Activated CD4-positive, alpha-beta T cell treated with anti-CD3 and anti-CD28 coated beads for 4 hours (primary cell): ENCODE measurements around the gene RRAD.

Source experiments
- DNase-seq, 2 donors: peaks; one replicate each; pipeline ENCODE4 v3.0.0-alpha.2; 2020

Gene RRAD

DNA sequence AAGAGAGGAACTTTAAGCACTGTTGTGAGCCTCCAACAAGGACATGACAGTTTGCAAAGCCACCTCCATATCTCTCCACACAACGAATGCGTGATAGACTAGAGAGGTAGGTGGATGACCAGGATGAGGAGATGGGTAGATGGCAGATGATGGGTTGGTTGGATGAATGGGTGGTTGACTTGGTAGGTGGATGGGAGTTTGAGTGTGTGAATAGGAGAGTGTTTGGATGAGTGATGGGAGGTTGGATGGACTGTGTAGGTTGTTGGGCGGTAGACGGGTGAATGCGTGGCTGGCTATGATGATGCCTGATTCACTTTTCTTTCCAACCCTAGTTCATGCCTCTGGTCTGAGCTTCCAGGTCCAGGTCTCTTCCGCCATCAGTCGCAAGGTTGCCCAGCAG, 10.8 kb downstream of the RRAD start:
- no peak for DNase-seq

DNA sequence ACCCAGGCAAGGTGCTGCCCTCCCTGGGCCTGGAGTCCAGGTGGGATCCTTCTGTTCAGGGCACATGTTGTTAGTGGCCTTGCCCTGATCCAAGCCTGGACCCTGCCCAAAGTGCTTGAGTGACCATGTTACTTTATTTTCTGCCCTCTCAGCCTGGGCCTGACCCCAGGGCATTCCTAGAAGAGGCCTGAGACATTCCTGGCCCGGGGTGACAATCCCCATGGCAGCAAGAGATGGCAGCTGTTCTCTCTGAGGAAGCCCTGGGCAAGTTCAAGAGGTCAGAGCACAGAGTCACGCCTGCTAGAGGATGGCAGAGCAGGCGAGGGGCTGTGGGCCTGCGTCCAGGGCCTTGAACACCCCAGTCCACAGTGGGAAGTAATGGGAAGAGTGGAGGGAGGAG, 11.6 kb downstream of the RRAD start:
- no peak for DNase-seq

- DNase-seq: no peak
Measured at GRCh38 chr16:66913081-66913480, 12.3 kb downstream of the RRAD start.

GRCh38 chr16:66911801-66912200, 13.5 kb downstream of the RRAD start:
- DNase-seq: no peak

DNA sequence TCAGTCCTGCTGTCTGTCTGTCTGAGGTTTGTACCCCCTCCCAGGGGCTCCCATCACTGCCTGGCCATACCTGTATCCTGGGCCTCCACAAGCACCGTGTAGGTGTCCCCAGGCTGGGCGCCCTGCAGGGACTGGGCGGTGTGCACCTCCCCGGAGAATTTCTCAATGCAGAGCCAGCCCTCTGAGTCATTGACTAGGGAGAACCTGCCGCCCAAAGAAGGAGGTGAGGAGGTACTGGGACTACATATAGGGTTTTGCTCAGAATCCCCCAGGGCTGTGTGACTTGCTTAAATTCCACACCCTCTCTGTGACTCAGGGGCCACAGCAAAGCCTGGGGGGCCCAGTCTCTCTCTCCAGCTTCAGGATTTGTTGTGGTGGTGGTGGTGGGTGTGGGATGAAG, 14.2 kb downstream of the RRAD start:
- DNase-seq: no peak

DNA sequence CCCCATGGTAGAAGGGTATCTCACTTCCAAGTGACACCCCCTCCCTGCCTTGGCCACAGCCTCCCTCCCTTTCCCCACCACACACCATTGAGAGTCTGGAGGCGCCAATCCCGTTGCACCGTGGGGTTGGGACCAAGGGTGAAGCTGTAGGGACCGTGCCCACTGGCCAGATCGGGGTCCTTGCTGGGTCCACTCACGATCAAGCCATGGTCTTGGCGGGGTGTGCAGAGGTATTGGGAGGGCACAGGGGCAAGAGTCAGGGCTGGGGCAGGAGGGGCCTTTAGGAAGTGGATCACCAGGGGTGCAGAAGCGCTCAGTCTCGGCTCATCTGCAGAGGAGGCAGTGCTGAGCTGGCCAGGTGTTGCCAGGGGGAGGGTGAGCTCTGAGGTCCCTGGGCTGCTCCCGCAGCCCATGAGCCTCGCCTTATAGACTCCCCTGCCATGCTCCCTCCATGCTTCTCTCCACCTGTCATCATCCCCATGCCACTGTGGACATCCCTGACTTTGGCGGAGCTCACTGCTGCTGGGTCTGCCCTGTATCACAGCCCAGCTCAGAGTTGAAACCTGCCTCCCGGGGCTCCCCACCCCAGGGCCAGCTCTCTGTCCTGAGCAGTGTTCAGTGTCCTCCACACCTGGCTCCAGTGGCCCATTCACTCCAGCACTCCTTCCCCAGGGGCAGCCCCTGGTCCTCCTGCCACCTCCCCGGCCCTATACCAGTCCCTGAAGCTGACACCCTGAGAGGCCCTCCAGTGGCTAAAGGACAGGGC, 15.0 kb downstream of the RRAD start:
- DNase-seq: no peak

DNA sequence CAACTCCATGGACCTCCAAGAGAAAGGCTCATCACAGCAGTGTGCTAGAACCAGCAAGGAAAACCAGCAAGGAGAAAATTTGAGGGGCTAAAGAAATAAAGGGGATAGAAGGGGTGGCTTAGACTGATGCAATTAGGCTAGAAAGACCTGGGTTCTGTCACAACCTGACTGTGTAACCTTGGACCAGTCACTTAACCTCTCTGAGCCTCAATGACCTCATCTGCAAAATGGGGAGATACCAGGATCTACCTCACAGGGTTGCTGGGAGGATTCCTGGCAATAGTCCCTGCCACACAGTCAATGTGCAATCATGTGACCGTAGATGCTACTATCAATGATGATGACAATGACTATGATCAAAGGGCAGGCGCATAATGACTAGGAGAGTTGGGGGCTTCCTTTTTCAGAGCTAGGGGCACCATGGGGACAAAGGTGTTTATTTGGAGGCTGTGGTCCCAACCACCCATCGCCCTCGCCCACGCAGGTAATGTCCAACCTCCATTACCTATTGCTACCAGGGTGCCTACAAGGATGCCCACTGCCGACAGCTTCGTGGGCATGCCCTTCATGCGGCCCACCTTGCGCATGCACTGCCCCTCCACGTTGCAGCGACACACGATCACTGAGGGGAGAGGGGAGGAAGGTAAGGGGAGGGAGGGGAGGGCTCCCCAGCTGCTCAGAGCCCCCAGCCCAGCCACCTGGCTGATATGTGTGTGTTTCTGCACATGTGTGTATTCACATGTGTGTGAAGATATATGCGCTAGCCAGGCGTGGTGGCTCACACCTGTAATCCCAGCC, 16.4 kb downstream of the RRAD start:
- no peak for DNase-seq

DNA sequence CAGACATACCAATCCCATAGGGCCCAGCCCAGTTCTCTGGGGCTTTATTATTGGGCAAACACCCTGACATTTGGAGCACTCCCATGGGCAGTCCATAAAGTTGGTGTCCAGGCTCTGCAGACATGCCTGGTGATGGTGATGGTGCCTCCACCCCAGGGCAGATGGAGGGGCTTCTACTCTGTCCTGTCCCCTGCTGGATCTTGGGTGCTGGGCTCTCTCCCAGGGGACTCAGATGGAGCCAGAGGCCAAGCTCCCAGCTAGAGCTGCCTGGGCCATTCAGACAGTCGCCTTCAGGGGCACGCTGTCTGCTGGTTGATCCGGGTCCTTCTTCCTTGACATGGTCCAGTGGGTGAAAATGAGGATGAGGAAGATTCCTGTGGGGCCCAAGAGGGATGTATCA, 17.2 kb downstream of the RRAD start:
- DNase-seq: no peak

DNA sequence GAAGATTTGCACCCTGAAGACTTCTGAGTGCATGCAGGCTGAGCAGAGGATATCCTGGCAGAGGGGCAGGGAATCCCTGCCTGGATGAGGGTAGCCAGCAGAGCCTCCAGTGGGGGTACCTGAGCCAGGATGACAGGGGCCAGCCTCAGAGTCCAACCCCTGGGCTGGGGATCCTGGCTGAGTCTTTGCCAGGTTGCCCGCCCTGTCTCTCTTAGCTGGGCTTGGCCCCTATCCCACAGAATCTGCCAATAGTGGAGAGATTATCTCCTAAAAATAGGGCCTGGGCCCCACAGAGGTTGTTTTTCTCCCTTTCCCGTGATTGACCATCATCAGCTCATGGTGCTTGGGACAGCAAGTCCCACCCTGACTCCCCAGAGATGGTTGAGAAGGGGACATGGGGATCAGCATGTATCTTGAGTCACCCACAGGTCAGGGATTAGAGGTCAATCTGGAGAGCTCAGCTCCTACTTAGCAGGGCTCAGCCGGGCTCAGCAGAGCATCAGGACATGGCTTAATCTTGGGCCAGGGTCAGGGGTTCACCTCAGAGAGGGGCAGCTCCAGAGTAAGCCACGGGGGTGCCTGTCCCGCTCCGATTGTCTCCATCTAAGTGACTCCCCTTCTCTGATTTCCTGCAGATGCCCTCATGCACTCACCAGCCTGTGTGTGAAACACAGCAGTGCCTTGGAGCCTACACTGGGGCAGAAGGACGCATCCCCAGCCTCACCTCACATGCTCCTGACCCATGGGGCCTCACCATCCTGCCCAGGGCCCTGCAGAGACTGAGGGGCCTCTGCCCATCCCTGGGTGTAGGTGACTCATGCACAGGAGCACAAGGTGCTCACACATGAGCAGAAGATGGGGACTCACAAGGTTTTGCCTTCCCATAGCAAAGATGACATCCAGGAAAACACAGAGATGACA, 18.2 kb downstream of the RRAD start:
- no peak for DNase-seq

- DNase-seq: peak in 1 of 2 donors; percentile 18
Measured at GRCh38 chr16:66905633-66906539, 19.4 kb downstream of the RRAD start.

DNA sequence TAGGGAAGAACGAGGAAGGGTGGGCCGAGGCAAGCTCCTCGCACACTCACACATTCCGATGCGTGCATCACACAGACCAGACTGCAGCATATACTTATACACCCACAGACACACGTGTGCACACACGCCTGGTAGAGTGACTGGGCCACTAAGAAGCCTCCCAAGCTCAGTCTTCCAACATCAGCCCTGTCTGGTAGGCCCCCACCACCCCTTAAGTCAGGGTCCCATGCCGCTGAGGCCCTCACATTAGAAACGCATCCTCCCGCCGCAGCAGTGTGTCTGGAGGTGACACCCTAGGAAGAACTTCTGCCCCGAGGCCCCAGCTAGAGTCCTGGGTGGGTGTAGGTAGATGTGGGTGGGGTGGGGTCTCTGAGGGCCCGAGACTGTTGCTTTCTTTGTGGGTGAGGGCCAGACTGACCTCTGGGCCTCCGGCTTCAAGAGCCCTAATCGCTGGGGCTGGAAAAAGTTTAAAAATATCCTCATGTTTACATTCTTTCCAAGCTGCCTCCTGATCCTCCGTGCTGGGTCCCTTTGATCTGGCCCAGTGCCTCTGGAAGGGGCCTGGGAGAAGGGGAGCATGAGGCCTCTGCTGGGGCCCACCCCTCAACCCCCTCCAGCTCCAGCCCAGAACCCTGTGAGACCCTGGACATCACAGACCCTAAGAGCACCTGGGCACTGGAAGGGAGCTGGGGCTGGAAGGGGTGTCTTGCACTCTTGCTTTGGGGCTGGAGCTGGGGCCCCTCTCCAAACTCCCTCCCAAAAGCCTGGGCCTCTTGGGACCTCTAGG, 20.3 kb downstream of the RRAD start:
- no peak for DNase-seq

DNA sequence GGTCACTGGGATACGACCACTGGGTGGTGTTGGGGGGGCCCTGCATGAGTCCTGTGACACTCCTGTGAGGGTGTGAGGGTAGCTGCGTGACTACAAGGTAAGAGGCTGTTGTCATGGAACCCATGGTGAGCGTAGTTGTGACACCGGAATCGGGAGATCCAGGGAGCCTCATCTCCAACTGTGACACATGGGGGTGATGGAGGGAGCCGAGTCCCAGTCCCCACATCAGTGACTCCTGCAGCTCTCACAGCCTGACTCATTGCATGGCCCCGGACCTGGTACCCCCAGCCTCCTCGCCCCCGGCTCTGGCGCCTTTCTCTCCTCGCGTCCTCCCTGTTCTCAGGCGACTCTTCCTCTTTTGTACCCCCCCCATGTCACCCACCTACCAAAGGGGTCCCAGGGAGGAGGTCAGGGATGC, 20.9 kb downstream of the RRAD start:
- no peak for DNase-seq

- DNase-seq: no peak
Measured at GRCh38 chr16:66903544-66904427, 21.5 kb downstream of the RRAD start.

GRCh38 chr16:66902648-66903543, 22.4 kb downstream of the RRAD start:
- no peak for DNase-seq

- DNase-seq: no peak
Measured at GRCh38 chr16:66901626-66902025, 23.7 kb downstream of the RRAD start.

DNA sequence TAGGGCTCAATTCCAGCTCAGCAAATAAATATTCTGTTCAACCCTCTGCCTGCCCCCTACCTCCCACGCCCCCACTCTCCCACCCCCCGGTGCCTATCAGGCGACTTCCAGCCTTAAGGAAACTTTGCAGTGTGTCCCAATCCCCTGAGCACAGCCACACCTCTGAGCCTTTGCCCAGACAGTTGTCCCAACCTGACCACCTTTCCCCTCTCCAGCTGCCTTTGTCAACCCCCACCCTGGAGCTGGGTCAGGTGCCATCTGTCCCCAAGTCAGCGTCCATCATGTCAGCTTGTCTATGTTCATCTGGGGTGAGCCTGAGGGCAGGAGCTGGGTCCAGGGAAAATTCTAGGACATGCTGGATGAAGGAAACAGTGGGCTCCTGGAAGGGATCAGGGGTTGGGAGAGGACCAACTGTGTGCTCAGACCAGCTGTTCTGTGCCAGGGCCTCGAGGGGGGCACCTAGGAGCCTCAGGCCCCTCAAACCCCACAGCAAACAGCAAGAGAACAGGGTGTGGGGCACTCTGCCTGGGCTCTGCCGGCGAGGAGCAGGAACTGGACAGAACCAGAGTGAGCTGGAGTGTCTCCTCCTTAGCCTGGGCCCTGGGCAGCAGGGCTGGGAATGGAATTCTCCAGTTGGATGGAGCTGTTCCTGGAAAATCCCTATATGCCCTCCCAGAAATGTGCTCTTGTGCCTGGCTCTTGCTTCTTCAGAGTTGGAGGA, 24.5 kb downstream of the RRAD start:
- DNase-seq: no peak

DNA sequence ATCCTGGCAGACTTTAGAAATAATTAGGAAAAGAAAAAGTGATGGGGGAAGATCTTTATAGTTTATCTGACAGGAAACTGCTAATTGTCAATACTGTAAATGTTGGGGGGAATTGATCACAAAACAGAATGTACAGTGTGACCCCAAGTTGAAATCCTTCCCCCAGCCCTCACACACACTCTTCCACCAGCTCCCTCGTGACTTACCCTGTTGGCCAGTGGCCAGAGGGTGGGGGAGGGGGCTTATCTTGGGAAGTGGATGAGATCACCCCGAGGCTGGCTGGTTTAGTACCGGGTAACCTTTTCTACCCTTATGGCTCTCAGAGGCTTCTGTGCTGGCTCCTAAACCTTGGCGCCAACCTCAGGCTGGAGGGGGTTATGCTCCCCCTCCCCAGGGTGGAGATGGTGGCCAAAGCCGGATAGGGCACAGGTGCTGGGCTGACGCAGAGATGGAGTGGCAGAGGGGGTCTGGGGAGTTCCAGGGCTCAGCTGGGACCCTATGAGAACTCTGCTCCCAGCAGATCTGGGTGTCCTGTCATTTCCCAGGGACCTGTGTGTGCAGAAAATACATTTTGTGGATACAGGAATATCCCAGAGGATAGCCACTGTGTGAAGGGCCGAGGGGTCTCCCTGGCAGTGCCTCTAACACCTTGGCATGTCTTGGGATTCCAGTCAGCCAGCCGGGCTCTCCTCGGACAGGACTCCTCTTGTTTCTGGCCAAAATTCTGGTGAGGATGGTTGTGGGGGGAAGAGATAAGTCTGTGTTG, 25.2 kb downstream of the RRAD start:
- no peak for DNase-seq
